Neural progenitor cell (in vitro differentiated cells): ENCODE measurements around the gene DIS3L2. TPM values are rescaled to one million over a fixed set of nuclear protein-coding genes. Genes with fewer than 3 reads are reported as not detected.

Experiments
- DNase-seq: peaks from one replicate; pipeline ENCODE4 v3.0.0-alpha.2; 2016; ENCODE audit warnings: low spot score
- H2AFZ ChIP-seq: fragments of 200-600 bp; sonication (generic); replicated peaks from 2 replicates; pipeline ENCODE4 v1.6.1; 2016; ENCODE audit warnings: antibody characterized with exemption
- H3F3A ChIP-seq: fragments of 200-600 bp; sonication (generic); 2 replicates; pipeline ENCODE4 v1.6.1; 2016; ENCODE audit warnings: antibody characterized with exemption, low read depth
- H3K27ac ChIP-seq: fragments of 200-600 bp; sonication (generic); 2 replicates; pipeline ENCODE4 v1.5.1; 2016; ENCODE audit warnings: mild to moderate bottlenecking
- H3K27me3 ChIP-seq: fragments of 200-600 bp; sonication (generic); 2 replicates; pipeline ENCODE4 v1.6.1; 2016; ENCODE audit warnings: mild to moderate bottlenecking, moderate library complexity
- H3K36me3 ChIP-seq: fragments of 200-600 bp; sonication (generic); 2 replicates; pipeline ENCODE4 v1.5.1; 2016
- H3K4me1 ChIP-seq: fragments of 200-600 bp; sonication (generic); 2 replicates; pipeline ENCODE4 v1.6.1; 2016; ENCODE audit warnings: mixed run types
- H3K4me2 ChIP-seq: fragments of 200-600 bp; sonication (generic); 2 replicates; pipeline ENCODE4 v1.6.1; 2016
- H3K4me3 ChIP-seq: fragments of 200-600 bp; sonication (generic); 2 replicates; pipeline ENCODE4 v1.5.1; 2016
- H3K79me2 ChIP-seq: fragments of 200-600 bp; sonication (generic); 2 replicates; pipeline ENCODE4 v1.6.1; 2016; ENCODE audit warnings: low read depth
- H3K9ac ChIP-seq: fragments of 200-600 bp; sonication (generic); 2 replicates; pipeline ENCODE4 v1.6.1; 2016
- H3K9me3 ChIP-seq: fragments of 200-600 bp; sonication (generic); 2 replicates; pipeline ENCODE4 v1.5.1; 2016; ENCODE audit warnings: low read depth
- H4K20me1 ChIP-seq: fragments of 200-600 bp; sonication (generic); 2 replicates; pipeline ENCODE4 v1.6.1; 2016; ENCODE audit warnings: low read depth
- H3K27ac Mint-ChIP-seq: 3 replicates; pipeline ENCODE4 v1.8.0; 2021; ENCODE audit warnings: mixed read lengths
- H3K27me3 Mint-ChIP-seq: 2 replicates; pipeline ENCODE4 v1.8.0; 2022; ENCODE audit warnings: low read depth, mild to moderate bottlenecking, inconsistent platforms, moderate library complexity, mixed read lengths; ENCODE audit not compliant: insufficient read depth
- H3K36me3 Mint-ChIP-seq: 3 replicates; pipeline ENCODE4 v1.8.0; 2021; ENCODE audit warnings: mixed read lengths
- H3K4me1 Mint-ChIP-seq: 3 replicates; pipeline ENCODE4 v1.8.0; 2021; ENCODE audit warnings: mixed read lengths
- H3K4me3 Mint-ChIP-seq: 3 replicates; pipeline ENCODE4 v1.8.0; 2021; ENCODE audit warnings: mild to moderate bottlenecking, moderate library complexity, mixed read lengths
- H3K9me3 Mint-ChIP-seq: 3 replicates; pipeline ENCODE4 v1.8.0; 2020; ENCODE audit warnings: mixed read lengths
- EZH2 ChIP-seq: fragments of 200-600 bp; sonication (generic); IDR thresholded peaks from 2 replicates; pipeline ENCODE4 v1.6.1; 2017; ENCODE audit warnings: antibody characterized with exemption, mild to moderate bottlenecking, moderate library complexity
- EZH2phosphoT487 ChIP-seq: fragments of 200-600 bp; sonication (generic); IDR thresholded peaks from 2 replicates; pipeline ENCODE4 v1.6.1; 2017; ENCODE audit warnings: antibody characterized with exemption
- total RNA-seq: library from RNA; depleted of rRNA; stranded (reverse); fragments of >200 nt; gene quantifications from 2 replicates; pipeline ENCODE4 v1.2.3, GENCODE V29; 2015; ENCODE audit warnings: low replicate concordance
- TF ChIP-seq, protein P1 (sequence below): fragments of 200-600 bp; sonication (generic); IDR thresholded peaks from 2 replicates; pipeline ENCODE4 v1.5.1; 2017; ENCODE audit warnings: antibody characterized with exemption, mild to moderate bottlenecking

DIS3L2 gene
- total RNA-seq, 1 donor from 2014 or later, result 23.2 TPM

GRCh38 chr2:231935815-231936214 lies 25.7 kb upstream of the DIS3L2 start:
- Histone ChIP-seq H3K4me2 (no peak overlapping the region), H3K4me3 (no peak overlapping the region), H3K27me3 (peaks cover 4% of the 10 kb centered on the region), H3K36me3 (no peaks in the 10 kb centered on the region), H3F3A (no peaks in the 10 kb centered on the region), H3K27ac (no peak overlapping the region), H3K9me3 (no peaks in the 10 kb centered on the region), H2AFZ (no peak overlapping the region), H3K9ac (no peak overlapping the region), H3K79me2 (no peaks in the 10 kb centered on the region), H4K20me1 (no peaks in the 10 kb centered on the region), H3K4me1 (no peaks in the 10 kb centered on the region)
- Mint-ChIP-seq H3K27ac (no peak overlapping the region), H3K4me3 (no peak overlapping the region), H3K27me3 (peaks cover 9% of the 10 kb centered on the region), H3K36me3 (no peaks in the 10 kb centered on the region), H3K9me3 (no peaks in the 10 kb centered on the region), H3K4me1 (no peaks in the 10 kb centered on the region)
- TF ChIP-seq, protein P1, sequence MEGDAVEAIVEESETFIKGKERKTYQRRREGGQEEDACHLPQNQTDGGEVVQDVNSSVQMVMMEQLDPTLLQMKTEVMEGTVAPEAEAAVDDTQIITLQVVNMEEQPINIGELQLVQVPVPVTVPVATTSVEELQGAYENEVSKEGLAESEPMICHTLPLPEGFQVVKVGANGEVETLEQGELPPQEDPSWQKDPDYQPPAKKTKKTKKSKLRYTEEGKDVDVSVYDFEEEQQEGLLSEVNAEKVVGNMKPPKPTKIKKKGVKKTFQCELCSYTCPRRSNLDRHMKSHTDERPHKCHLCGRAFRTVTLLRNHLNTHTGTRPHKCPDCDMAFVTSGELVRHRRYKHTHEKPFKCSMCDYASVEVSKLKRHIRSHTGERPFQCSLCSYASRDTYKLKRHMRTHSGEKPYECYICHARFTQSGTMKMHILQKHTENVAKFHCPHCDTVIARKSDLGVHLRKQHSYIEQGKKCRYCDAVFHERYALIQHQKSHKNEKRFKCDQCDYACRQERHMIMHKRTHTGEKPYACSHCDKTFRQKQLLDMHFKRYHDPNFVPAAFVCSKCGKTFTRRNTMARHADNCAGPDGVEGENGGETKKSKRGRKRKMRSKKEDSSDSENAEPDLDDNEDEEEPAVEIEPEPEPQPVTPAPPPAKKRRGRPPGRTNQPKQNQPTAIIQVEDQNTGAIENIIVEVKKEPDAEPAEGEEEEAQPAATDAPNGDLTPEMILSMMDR, result no peak
- no peak for TF ChIP-seq EZH2phosphoT487
- no peak for TF ChIP-seq EZH2
- DNase-seq, result no peak

- Mint-ChIP-seq H3K9me3 (no peaks in the 10 kb centered on the region), H3K36me3 (no peaks in the 10 kb centered on the region), H3K4me3 (no peak overlapping the region), H3K27me3 (peaks cover 9% of the 10 kb centered on the region), H3K27ac (no peak overlapping the region), H3K4me1 (no peaks in the 10 kb centered on the region)
- Histone ChIP-seq H3K27ac (no peak overlapping the region), H3K4me1 (no peaks in the 10 kb centered on the region), H3K4me3 (no peak overlapping the region), H3K9ac (no peak overlapping the region), H3K36me3 (no peaks in the 10 kb centered on the region), H4K20me1 (no peaks in the 10 kb centered on the region), H3K27me3 (no peaks in the 10 kb centered on the region), H3K9me3 (no peaks in the 10 kb centered on the region), H3F3A (no peaks in the 10 kb centered on the region), H2AFZ (no peak overlapping the region), H3K79me2 (no peaks in the 10 kb centered on the region), H3K4me2 (no peak overlapping the region)
- no peak for DNase-seq
- TF ChIP-seq EZH2 (no peak), EZH2phosphoT487 (no peak)
- TF ChIP-seq, protein P1, result no peak
These were observed 25.0 kb upstream of the DIS3L2 start for GRCh38 chr2:231936491-231936890.

DNA sequence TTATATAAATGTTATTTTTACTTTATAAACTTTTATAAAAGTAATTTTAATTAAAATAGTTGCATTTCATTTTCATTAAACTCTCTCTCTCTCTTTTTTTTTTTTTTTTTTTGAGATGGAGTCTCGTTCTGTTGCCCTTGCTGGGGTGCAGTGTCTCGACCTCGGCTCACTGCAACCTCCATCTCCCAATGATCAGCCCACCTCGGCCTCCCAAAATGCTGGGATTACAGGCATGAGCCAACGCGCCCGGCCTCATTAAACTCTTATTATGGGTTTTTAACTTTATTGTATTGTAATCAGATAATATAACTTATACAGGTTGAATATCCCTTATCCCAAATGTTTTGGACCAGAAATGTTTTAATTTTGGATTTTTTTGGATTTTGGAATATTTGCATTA lies 24.5 kb upstream of the DIS3L2 start:
- peaks cover 9% of the 10 kb centered on the region for H3K27me3 Mint-ChIP-seq
- TF ChIP-seq EZH2phosphoT487, result no peak
- TF ChIP-seq, protein P1, result no peak
- no peak for TF ChIP-seq EZH2
- H3K79me2 ChIP-seq, result no peaks in the 10 kb centered on the region
- no peak for DNase-seq
- no peak overlapping the region for H3K27ac Mint-ChIP-seq
- no peak overlapping the region for H3K4me2 ChIP-seq
- H4K20me1 ChIP-seq, result no peaks in the 10 kb centered on the region
- no peaks in the 10 kb centered on the region for H3K4me1 ChIP-seq
- no peaks in the 10 kb centered on the region for H3K36me3 Mint-ChIP-seq
- H3K36me3 ChIP-seq, result no peaks in the 10 kb centered on the region
- H3K9me3 Mint-ChIP-seq, result no peaks in the 10 kb centered on the region
- H3K27ac ChIP-seq, result no peak overlapping the region
- no peak overlapping the region for H3K4me3 Mint-ChIP-seq
- H3K4me1 Mint-ChIP-seq, result no peaks in the 10 kb centered on the region
- no peak overlapping the region for H2AFZ ChIP-seq
- H3K9ac ChIP-seq, result no peak overlapping the region
- no peaks in the 10 kb centered on the region for H3K27me3 ChIP-seq
- no peaks in the 10 kb centered on the region for H3K9me3 ChIP-seq
- no peak overlapping the region for H3K4me3 ChIP-seq
- H3F3A ChIP-seq, result no peaks in the 10 kb centered on the region

GRCh38 chr2:231939022-231939421 lies 22.5 kb upstream of the DIS3L2 start:
- H3K27ac ChIP-seq, result no peak overlapping the region
- H3K4me1 ChIP-seq, result no peaks in the 10 kb centered on the region
- Mint-ChIP-seq H3K27me3 (peaks cover 6% of the 10 kb centered on the region), H3K4me3 (no peak overlapping the region), H3K36me3 (no peaks in the 10 kb centered on the region), H3K9me3 (no peaks in the 10 kb centered on the region), H3K4me1 (no peaks in the 10 kb centered on the region), H3K27ac (no peak overlapping the region)
- no peak overlapping the region for H3K4me2 ChIP-seq
- no peaks in the 10 kb centered on the region for H3F3A ChIP-seq
- DNase-seq, result no peak
- H3K79me2 ChIP-seq, result no peaks in the 10 kb centered on the region
- no peaks in the 10 kb centered on the region for H3K27me3 ChIP-seq
- no peak overlapping the region for H3K4me3 ChIP-seq
- no peaks in the 10 kb centered on the region for H3K36me3 ChIP-seq
- no peak overlapping the region for H2AFZ ChIP-seq
- H3K9ac ChIP-seq, result no peak overlapping the region
- no peaks in the 10 kb centered on the region for H4K20me1 ChIP-seq
- no peak for TF ChIP-seq EZH2
- H3K9me3 ChIP-seq, result no peaks in the 10 kb centered on the region
